Measurements from ENCODE around the gene GET4.

GRCh38 chr7:849145-849544 lies 27.2 kb upstream of the GET4 start:
- TF ChIP-seq CTCF (IDR thresholded peaks at IDR 0.05) (no peak), POLR2A (IDR thresholded peaks at IDR 0.05) (no peak), EP300 (IDR thresholded peaks at IDR 0.05) (no peak), POLR2AphosphoS5 (IDR thresholded peaks at IDR 0.05) (no peak)

Measured in gastroesophageal sphincter (tissue), 3 donors.